SU-DHL-6 (cell line): ENCODE measurements around the gene PAK1IP1.

Experiments
- H2AFZ ChIP-seq: fragments of 200-600 bp; sonication (generic); 2 replicates; pipeline ENCODE4 v1.6.1; 2014; ENCODE audit warnings: low read depth, mild to moderate bottlenecking, moderate library complexity, mixed read lengths, antibody characterized with exemption, low read length; ENCODE audit not compliant: severe bottlenecking
- H3F3A ChIP-seq: fragments of 200-600 bp; shearing (Covaris generic); 2 replicates; pipeline ENCODE4 v1.6.0; 2016; ENCODE audit warnings: antibody characterized with exemption, mild to moderate bottlenecking; ENCODE audit not compliant: insufficient read depth
- H3K27ac ChIP-seq: fragments of 200-600 bp; sonication (generic); 2 replicates; pipeline ENCODE4 v1.5.1; 2016; ENCODE audit warnings: low read depth, mild to moderate bottlenecking, low read length, moderate library complexity, mixed read lengths
- H3K27me3 ChIP-seq: fragments of 200-600 bp; sonication (generic), shearing (Covaris generic); 2 replicates; pipeline ENCODE4 v1.6.0; 2014; ENCODE audit warnings: mild to moderate bottlenecking, low read length
- H3K36me3 ChIP-seq: fragments of 200-600 bp; sonication (generic); 2 replicates; pipeline ENCODE4 v1.6.1; 2014; ENCODE audit warnings: mild to moderate bottlenecking, low read length, mixed read lengths
- H3K4me2 ChIP-seq: fragments of 300-600, 200-600 bp; shearing (Covaris generic), sonication (generic); 2 replicates; pipeline ENCODE4 v1.6.0; 2014; ENCODE audit warnings: low read length, low read depth, mild to moderate bottlenecking; ENCODE audit not compliant: poor library complexity, severe bottlenecking
- H3K4me3 ChIP-seq: fragments of 200-600 bp; sonication (generic); 2 replicates; pipeline ENCODE4 v1.5.1; 2014; ENCODE audit warnings: antibody characterized with exemption, low read length, mild to moderate bottlenecking, mixed read lengths; ENCODE audit not compliant: insufficient read depth, poor library complexity, severe bottlenecking
- H3K79me2 ChIP-seq: fragments of 200-600 bp; sonication (generic); 2 replicates; pipeline ENCODE4 v1.6.1; 2014; ENCODE audit warnings: mild to moderate bottlenecking, low read length, moderate library complexity; ENCODE audit not compliant: insufficient read depth
- H3K9ac ChIP-seq: fragments of 200-600 bp; sonication (generic); 2 replicates; pipeline ENCODE4 v1.7.0; 2014; ENCODE audit warnings: mild to moderate bottlenecking, low read length
- H3K9me2 ChIP-seq: fragments of 200-600 bp; sonication (generic); replicated peaks from 2 replicates; pipeline ENCODE4 v1.6.1; 2014; ENCODE audit warnings: low read length; ENCODE audit not compliant: insufficient read depth
- H3K9me3 ChIP-seq: fragments of 200-600 bp; sonication (generic); 2 replicates; pipeline ENCODE4 v1.6.1; 2014; ENCODE audit warnings: low read length, mixed read lengths; ENCODE audit not compliant: insufficient read depth
- H4K20me1 ChIP-seq: fragments of 200-600 bp; sonication (generic); 2 replicates; pipeline ENCODE4 v1.6.1; 2014; ENCODE audit warnings: low read depth, mild to moderate bottlenecking, antibody characterized with exemption, low read length, moderate library complexity, mixed read lengths
- CTCF ChIP-seq: fragments of 200-600 bp; sonication (generic); IDR thresholded peaks from one replicate; pipeline ENCODE4 v1.5.1; 2017; ENCODE audit warnings: antibody characterized with exemption, mild to moderate bottlenecking, low read length, moderate library complexity; ENCODE audit not compliant: insufficient read depth, poor library complexity, severe bottlenecking
- EZH2phosphoT487 ChIP-seq: fragments of 200-600 bp; sonication (generic), shearing (Covaris generic); conservative IDR thresholded peaks from 2 replicates; pipeline ENCODE4 v1.6.1; 2018; ENCODE audit warnings: mild to moderate bottlenecking, antibody characterized with exemption, low read length, moderate library complexity, mixed read lengths

Gene PAK1IP1

GRCh38 chr6:10730254-10730653, 35.5 kb downstream of the PAK1IP1 start:
- Histone ChIP-seq H3K9me3 (no peaks in the 10 kb centered on the region), H3K36me3 (peaks cover 4% of the 10 kb centered on the region; the same call in 1 of the 2 replicates)

GRCh38 chr6:10733151-10733715, 38.5 kb downstream of the PAK1IP1 start:
- Histone ChIP-seq H3K27ac (no peak overlapping the region), H3K4me2 (no peak overlapping the region), H3F3A (0 out of 2 replicates have a peak, but pooled peaks cover 7% of the 10 kb centered on the region), H3K36me3 (peaks cover 4% of the 10 kb centered on the region; the same call in 1 of the 2 replicates), H3K9me3 (no peaks in the 10 kb centered on the region), H3K79me2 (no peaks in the 10 kb centered on the region), H4K20me1 (no peaks in the 10 kb centered on the region), H3K9ac (no peak overlapping the region), H3K27me3 (no peaks in the 10 kb centered on the region), H3K4me3 (no peak overlapping the region), H3K9me2 (no peaks in the 10 kb centered on the region), H2AFZ (no peak overlapping the region)
- TF ChIP-seq CTCF = no peak
- TF ChIP-seq EZH2phosphoT487 = no peak

More at GRCh38 chr6:10730254-10730653, 35.5 kb downstream of the PAK1IP1 start:
- H3K4me2 ChIP-seq = no peak overlapping the region
- H3K9ac ChIP-seq = no peak overlapping the region
- no peak for TF ChIP-seq CTCF
- TF ChIP-seq EZH2phosphoT487 = no peak
- H2AFZ ChIP-seq = no peak overlapping the region
- H3K9me2 ChIP-seq = no peaks in the 10 kb centered on the region
- no peaks in the 10 kb centered on the region for H3K27me3 ChIP-seq
- 0 out of 2 replicates have a peak, but pooled peaks cover 7% of the 10 kb centered on the region for H3F3A ChIP-seq
- no peaks in the 10 kb centered on the region for H4K20me1 ChIP-seq
- H3K27ac ChIP-seq = no peak overlapping the region
- H3K79me2 ChIP-seq = no peaks in the 10 kb centered on the region
- no peak overlapping the region for H3K4me3 ChIP-seq

- H3K79me2 ChIP-seq = no peaks in the 10 kb centered on the region
Observed at GRCh38 chr6:10733863-10734262, 39.1 kb downstream of the PAK1IP1 start.

More at GRCh38 chr6:10733863-10734262, 39.1 kb downstream of the PAK1IP1 start:
- no peak overlapping the region for H3K9ac ChIP-seq
- H3K9me3 ChIP-seq = no peaks in the 10 kb centered on the region
- no peak overlapping the region for H3K4me3 ChIP-seq
- 0 out of 2 replicates have a peak, but pooled peaks cover 7% of the 10 kb centered on the region for H3F3A ChIP-seq
- H3K27ac ChIP-seq = no peak overlapping the region
- no peaks in the 10 kb centered on the region for H3K27me3 ChIP-seq
- no peak for TF ChIP-seq EZH2phosphoT487
- no peak for TF ChIP-seq CTCF
- no peaks in the 10 kb centered on the region for H4K20me1 ChIP-seq
- peaks cover 4% of the 10 kb centered on the region; the same call in 1 of the 2 replicates for H3K36me3 ChIP-seq
- no peaks in the 10 kb centered on the region for H3K9me2 ChIP-seq
- no peak overlapping the region for H3K4me2 ChIP-seq
- no peak overlapping the region for H2AFZ ChIP-seq
